OCI-M2 (cell line): ENCODE measurements around the gene NALCN.

Experiments
- DNase-seq: peaks from one replicate; lab custom pipeline; 2025; ENCODE audit not compliant: unreplicated experiment; lab: John Stamatoyannopoulos, UW

Gene NALCN

DNA sequence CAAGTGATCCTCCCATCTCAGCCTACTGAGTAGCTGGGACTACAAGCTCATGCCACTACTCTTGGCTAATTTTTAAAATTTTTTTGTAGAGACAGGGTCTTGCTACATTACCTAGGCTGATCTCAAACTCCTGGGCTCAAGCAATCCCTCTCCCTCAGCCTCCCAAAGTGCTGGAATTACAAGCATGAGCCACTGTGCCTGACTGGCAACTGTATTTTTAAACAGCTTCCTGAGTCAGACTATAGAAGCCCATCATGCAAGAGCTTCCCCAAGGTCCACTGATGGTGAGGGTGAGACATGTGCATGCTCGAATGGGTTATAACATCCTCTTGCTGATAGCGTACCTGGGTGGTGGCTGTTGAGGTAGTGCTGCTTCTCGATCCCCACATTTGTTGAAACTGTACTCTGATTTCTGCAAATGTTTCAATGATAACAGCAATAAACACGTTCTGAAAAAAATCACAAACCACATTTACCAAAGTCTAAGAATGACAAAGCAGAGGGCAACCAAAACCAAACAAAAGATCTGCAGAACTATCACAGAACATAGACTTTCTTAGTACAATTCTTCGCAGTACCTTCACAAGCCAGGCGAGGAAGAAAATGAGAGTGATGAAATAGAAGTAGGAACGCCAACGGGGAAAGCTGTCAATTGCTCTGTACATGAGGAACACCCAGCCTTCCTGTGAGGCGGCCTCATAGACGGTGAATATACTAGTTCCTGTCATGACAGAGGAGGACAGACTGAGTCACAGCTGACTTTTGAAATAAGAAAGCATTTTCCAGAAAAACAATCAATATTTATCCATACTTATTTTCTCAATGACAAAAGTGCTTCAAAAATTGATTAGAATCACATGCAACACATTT is 124.4 kb downstream of the NALCN start:
- DNase-seq = no peak

DNA sequence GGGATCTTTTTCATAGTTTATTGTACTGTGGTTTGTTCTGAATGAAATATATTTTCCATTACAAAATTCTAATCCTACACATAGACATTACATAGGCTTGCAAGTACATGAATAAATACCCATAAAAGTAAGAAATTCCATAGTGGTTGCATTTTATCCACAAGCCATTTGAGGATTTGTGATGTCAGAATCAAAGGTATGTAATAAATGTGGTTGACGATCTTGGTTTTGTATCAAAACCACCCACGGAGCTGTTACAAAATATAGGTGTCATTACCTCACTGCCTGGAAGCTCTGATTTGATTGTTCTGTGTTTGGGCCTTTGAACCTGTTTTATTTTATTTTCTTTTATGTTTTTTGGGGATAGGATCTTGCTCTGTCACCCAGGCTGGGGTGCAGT is 125.1 kb downstream of the NALCN start:
- DNase-seq = no peak

DNA sequence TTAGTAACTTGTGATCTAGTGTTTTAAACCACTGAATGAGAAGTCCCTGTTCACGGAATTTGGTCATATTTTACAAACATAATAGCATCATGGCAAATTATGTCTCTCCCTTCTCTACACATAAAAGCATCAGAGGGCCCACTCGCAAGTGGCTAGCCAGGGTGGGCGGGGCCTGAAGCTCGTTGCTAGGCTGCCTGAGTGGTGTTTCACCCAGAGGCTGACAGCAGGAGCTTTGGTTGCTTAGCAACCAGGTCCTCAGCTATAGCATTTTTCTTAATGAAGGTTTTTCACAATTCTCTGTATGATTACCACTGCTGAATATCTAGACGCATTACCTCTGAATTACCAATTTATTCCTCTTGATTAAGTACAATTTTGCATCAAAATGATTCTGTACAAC is 126.5 kb downstream of the NALCN start:
- DNase-seq = no peak

DNA sequence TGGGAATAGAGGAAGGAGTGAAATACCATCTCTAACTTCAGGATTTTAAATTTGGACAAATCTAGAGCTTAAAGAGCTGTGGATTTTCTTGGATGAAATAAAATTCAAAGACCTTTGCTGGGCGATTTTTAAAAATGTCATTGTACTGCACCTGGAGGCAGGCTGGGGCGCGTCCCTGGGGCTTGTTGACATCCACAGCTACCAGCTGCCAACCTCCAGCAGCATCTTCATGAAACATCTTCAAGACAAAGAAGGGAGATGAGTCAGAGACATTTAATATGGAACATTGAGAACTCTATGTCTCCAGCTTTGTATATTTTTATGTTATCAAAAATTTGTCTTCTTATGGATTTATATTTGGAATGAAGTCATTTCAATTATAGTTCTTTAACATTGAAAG is 132.5 kb downstream of the NALCN start:
- DNase-seq = no peak

DNA sequence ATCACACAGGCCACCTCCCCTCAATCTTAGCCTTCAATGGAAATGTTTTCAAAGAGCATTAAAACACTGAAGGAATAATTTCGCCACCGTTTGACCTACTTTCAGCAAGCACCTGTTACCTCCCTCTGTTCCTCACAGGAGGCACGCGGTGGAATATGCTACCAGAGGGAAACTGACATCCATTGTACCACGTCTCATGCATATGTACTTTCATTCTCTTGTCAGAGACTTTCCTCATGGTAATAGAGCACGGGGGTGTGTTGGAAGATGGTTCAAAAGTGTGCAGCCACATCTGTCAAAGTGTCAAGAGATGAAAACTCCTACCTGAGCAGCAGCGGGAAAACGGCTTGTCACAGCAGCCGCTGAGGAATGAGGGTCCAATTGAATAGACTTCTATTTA is 143.4 kb downstream of the NALCN start:
- no peak for DNase-seq

GRCh38 chr13:101271681-101272245 is 144.5 kb downstream of the NALCN start:
- no peak for DNase-seq

GRCh38 chr13:101267656-101268055 is 148.7 kb downstream of the NALCN start:
- DNase-seq = no peak

DNA sequence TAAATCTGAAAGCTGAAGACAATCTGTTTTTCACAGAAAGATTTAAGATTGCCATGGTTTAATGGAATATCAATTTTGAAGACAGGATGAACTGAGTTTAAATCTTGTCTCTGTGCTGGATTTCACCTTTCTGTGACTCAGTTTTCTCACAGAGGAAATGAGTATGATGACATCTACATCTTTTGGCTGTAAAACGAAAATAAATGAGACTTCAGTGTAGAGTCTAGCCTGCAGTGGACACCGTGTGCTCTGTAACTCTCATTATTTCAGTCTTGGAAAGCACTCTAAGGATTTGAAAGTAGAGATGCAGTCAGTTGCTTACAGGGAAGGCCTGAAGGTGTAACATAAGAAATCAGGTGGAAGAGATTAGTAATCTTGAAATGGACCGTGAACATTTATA is 150.4 kb downstream of the NALCN start:
- DNase-seq = no peak

GRCh38 chr13:101264931-101265330 is 151.4 kb downstream of the NALCN start:
- no peak for DNase-seq

GRCh38 chr13:101262306-101262705 is 154.0 kb downstream of the NALCN start:
- no peak for DNase-seq

DNA sequence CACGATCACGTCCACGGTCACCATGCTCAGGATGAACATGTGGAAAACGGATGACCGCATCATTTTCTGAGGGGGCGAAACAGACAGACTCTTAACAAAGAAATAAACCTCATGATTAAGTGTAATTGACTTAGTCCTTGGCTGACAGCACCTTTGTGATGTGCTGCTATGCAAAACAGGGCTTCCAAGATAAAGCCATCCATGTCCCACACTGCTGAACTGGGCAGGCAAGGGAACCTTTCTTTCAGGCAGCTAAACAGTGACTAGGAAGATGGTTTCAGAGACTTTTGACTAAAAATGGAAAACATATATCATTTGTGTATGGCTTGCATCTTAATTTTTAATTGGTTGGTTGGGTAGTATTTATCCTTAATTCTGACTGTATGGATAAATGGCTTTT is 157.8 kb downstream of the NALCN start:
- no peak for DNase-seq

- DNase-seq = no peak
Measured at GRCh38 chr13:101258071-101258470, 158.2 kb downstream of the NALCN start.

DNA sequence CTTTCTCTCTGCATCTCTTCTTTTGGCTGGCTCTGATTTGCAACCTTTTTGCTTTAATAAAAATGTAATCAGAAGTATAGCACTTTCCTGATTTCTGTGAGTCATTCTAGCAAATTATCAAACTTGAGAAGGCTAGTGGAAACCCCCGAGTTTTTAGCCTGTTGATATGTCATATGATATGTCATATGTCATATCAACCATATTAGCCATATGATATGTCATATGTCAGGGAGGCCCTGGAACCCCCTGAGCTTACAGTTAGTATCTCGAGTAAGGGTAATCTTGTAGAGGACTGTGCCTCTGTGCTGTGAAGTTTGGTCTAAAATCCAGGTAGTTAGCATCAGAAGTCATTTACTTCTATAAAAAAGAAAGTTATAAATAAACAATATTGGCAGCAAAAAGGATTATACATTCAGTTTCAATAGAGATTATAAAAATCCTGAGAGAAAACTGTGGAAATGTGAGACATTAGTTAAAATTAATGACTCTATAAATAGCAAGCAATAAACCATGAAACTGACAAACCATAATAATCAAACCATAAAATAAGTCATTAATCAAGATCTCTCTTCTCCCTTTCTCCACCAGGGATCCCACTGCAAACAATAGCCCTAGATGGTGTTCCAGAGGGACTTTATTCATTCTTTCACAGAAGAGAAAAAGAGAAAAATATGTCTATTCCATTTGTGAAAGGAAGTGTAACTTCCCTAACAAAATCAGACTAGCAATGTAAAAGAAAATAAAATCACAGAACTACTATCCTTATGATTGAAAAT is 167.4 kb downstream of the NALCN start:
- no peak for DNase-seq

DNA sequence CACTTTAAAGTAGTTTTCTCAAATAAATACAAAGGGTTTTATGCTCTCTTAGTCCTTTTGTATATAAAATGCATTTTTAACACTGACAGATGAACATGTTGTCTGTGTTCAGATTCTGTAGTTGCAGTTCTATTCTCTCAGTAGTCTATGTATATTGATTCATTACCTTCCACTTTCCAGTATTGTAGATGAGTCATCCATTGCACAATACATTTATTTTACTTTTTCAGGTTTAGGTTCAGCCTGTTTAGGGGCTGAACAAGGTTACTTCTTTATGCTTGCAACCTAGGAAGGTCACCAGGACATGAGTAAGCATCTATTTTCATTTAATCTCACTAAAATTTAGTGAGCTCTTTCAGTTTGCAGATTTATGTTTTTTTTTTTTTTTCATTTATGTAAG is 173.6 kb downstream of the NALCN start:
- DNase-seq = no peak

DNA sequence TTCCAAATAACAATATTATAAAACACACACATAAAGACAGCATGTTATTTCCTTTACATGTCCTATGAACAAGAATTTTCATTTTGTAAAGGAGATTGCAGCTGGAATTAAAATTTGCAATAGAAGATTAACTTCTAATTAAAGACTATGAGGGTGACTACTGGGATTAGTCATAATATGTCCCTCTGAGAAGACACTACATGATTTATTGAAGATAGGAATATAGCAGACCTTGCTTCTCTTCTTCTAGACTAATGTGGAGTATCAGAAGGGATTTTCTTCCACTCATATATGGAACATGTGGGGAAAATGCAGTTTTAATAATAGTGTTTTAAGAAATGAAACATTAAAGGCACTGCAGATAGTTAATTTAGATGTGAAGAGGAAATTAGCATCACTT is 177.8 kb downstream of the NALCN start:
- no peak for DNase-seq

DNA sequence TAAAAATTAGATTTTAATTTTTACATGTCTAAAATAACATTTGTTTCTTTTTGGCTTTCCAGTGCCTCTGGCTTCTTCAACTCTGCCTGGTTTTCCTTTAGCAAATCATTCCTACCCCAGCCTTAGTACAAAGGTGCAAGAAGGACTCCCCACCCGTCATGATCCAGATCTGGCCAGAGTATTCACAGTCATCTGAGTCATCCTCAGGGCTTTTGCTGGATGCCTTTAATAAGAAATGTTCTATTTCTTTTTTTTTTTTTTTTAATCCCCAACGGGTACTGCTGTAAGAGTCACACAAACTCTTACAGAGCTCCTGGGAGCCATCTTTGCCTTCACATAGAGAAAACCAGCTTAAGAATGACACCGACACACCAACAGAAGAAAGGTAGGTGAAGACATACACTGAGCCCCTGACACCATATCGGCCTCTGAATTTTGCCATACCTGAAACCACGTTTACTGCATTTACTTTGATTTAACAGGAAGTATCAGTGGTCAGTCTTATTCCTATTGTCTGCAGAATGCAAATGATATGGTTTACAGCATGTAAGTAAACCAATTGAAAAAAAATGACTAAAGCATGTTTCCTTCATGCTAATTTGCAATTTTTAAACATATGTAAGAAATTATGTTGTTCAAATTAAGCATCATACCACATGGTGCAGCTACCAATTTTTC is 184.4 kb downstream of the NALCN start:
- DNase-seq = no peak

GRCh38 chr13:101230271-101230890 is 185.9 kb downstream of the NALCN start:
- no peak for DNase-seq

DNA sequence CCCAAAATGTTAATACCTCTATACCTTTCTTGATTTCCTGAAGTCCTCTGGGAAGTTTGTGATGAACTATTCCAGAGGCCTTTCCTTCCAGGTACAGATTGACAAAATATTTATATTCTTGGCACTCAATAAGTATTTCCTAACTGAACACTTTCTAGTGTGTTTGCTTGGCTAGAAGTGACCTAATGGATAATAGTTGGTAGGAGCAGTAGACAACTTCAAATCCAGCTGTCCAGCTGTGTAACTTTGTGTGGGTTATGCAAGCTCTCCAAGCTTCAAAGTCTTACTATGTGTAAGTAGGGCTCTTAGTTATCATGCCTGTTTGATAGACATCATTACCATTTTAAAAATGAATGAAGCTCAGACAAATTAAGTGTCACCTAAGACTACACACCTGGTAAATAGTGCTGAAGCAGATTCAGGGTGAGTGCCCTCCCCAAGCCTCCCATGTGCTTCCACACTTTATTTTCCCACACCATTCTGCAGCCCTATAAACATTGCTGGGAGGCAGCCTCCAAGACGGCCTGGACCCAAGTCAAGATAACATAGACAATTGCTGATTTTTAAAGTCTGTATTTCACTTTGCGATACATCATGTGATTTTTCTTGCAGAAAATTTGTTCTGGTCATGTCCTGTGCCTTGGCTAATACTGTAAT is 196.6 kb downstream of the NALCN start:
- DNase-seq = no peak

GRCh38 chr13:101218484-101218883 is 197.8 kb downstream of the NALCN start:
- no peak for DNase-seq

DNA sequence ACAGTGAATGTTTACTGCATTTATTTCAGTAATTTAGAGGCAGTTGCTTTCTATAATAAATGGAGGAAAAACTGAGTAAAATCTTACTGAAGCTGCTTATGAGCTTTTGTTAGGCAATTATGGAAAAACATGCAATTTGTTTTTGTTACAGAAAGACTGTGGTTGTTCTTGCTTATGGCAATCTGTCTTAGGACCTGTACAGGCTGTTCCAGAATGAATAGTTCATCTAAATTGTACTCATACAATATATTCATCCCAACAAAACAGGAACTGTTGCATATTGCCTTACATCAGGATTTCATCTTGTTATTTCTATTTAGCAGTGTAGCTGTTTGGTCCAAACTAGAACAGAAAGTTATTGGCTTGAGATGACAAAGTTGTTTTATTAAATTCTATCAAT is 199.2 kb downstream of the NALCN start:
- DNase-seq = no peak

GRCh38 chr13:101211261-101211660 is 205.0 kb downstream of the NALCN start:
- no peak for DNase-seq
